ENCODE measurements around the gene EGLN1.
A peak's percentile ranks its signal among the peaks of the same experiment; 100 is the strongest.
"Not testable (repeated sequence)": the region's sequence is repeated elsewhere in the genome, so short reads cannot be mapped to it uniquely, and the experiment has no call there.

The EGLN1 gene

GRCh38 chr1:231357831-231358354 is 64.2 kb downstream of the EGLN1 start:
- DNase-seq (ENCODE audit: low read depth): no peak

- no peak for DNase-seq (ENCODE audit: low read depth)
Observed at GRCh38 chr1:231357187-231357772, 64.8 kb downstream of the EGLN1 start.

GRCh38 chr1:231355171-231355570 is 66.9 kb downstream of the EGLN1 start:
- DNase-seq (ENCODE audit: low read depth): no peak

- DNase-seq (ENCODE audit: low read depth): no peak
Observed at GRCh38 chr1:231354330-231355020, 67.6 kb downstream of the EGLN1 start.

GRCh38 chr1:231353086-231353485 is 69.0 kb downstream of the EGLN1 start:
- DNase-seq (ENCODE audit: low read depth): no peak

GRCh38 chr1:231351816-231352215 is 70.3 kb downstream of the EGLN1 start:
- no peak for DNase-seq (ENCODE audit: low read depth)

- not testable (repeated sequence) for DNase-seq (ENCODE audit: low read depth)
Observed at GRCh38 chr1:231348856-231349255, 73.2 kb downstream of the EGLN1 start.

- no peak for DNase-seq (ENCODE audit: low read depth)
Observed at GRCh38 chr1:231348442-231348841, 73.6 kb downstream of the EGLN1 start.

GRCh38 chr1:231347961-231348360 is 74.1 kb downstream of the EGLN1 start:
- DNase-seq (ENCODE audit: low read depth): no peak

- no peak for DNase-seq (ENCODE audit: low read depth)
Observed at GRCh38 chr1:231340328-231341013, 81.6 kb downstream of the EGLN1 start.

GRCh38 chr1:231338270-231339128 is 83.6 kb downstream of the EGLN1 start, which contains the start of gene SPRTN:
TSS of gene SPRTN (plus strand) at chr1:231338293. CDS start at chr1:231338384, 91 bp downstream.
- DNase-seq (ENCODE audit: low read depth): no peak

- DNase-seq (ENCODE audit: low read depth): peak; percentile 95
Observed at GRCh38 chr1:231337472-231338269, 84.4 kb downstream of the EGLN1 start, which contains the start of gene EXOC8. TSS of gene EXOC8 (minus strand) at chr1:231337852. CDS start at chr1:231337745, 107 bp downstream.

- DNase-seq (ENCODE audit: low read depth): no peak
Observed at GRCh38 chr1:231337043-231337471, 85.0 kb downstream of the EGLN1 start.

GRCh38 chr1:231335663-231336602 is 86.2 kb downstream of the EGLN1 start:
- DNase-seq (ENCODE audit: low read depth): no peak

GRCh38 chr1:231334952-231335351 is 87.1 kb downstream of the EGLN1 start:
- DNase-seq (ENCODE audit: low read depth): no peak

GRCh38 chr1:231334079-231334666 is 87.9 kb downstream of the EGLN1 start:
- no peak for DNase-seq (ENCODE audit: low read depth)

GRCh38 chr1:231332761-231333160 is 89.3 kb downstream of the EGLN1 start:
- no peak for DNase-seq (ENCODE audit: low read depth)

GRCh38 chr1:231329483-231329882 is 92.6 kb downstream of the EGLN1 start:
- no peak for DNase-seq (ENCODE audit: low read depth)

GRCh38 chr1:231327617-231328016 is 94.5 kb downstream of the EGLN1 start:
- no peak for DNase-seq (ENCODE audit: low read depth)
